IMR-90 (cell line): Measurements from ENCODE around the gene ITSN1.

ENCODE experiments used
- CTCF ChIP-seq: conservative IDR thresholded peaks from 2 replicates; pipeline ENCODE4 v1.5.1; 2012; ENCODE audit warnings: mild to moderate bottlenecking, low read depth, low read length, improper control_type of control experiment
- MAFK ChIP-seq: IDR thresholded peaks from 2 replicates; pipeline ENCODE4 v1.6.1; 2012; ENCODE audit warnings: low read depth, low read length, improper control_type of control experiment
- POLR2A ChIP-seq: IDR thresholded peaks from 2 replicates; pipeline ENCODE4 v1.6.1; 2012; ENCODE audit warnings: mild to moderate bottlenecking, low read depth, low read length
- TF ChIP-seq, protein P1 (sequence below): fragments of 150-350 bp; IDR thresholded peaks from 2 replicates; pipeline ENCODE4 v1.6.1; 2017; ENCODE audit warnings: mild to moderate bottlenecking, antibody characterized with exemption, low read length, low read depth

DNA sequence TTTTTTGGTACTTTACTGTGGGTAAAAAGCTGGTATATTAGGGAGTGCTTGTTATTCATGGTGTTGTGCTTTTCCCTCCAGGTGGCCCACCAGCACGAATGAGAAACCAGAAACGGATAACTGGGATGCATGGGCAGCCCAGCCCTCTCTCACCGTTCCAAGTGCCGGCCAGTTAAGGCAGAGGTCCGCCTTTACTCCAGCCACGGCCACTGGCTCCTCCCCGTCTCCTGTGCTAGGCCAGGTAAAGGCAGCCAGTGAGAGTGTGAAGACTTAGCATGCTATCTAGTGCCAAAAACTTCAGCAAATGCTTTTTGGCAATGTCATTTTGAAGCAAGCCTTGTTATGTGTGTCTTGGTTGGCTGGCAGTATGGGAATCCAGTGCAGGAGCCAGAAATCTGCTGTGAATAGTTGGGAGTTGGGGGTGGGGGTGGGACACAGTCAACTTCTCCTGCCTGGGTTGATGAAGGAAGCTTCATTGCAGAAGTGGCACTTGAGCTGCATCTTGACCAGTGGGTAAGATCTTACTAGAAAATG lies 171.6 kb downstream of the ITSN1 start:
- no peak for TF ChIP-seq CTCF
- no peak for TF ChIP-seq POLR2A
- TF ChIP-seq, protein P1, sequence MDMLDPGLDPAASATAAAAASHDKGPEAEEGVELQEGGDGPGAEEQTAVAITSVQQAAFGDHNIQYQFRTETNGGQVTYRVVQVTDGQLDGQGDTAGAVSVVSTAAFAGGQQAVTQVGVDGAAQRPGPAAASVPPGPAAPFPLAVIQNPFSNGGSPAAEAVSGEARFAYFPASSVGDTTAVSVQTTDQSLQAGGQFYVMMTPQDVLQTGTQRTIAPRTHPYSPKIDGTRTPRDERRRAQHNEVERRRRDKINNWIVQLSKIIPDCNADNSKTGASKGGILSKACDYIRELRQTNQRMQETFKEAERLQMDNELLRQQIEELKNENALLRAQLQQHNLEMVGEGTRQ, result no peak
- TF ChIP-seq MAFK, result no peak
